GM12892 (cell line): ENCODE results near the gene NOP9.

Source experiments
- POLR2A ChIP-seq: IDR thresholded peaks from 2 replicates; pipeline ENCODE4 v1.6.1; 2011; ENCODE audit warnings: low read depth, low read length, control low read depth
- POLR2AphosphoS5 ChIP-seq: IDR thresholded peaks from 2 replicates; pipeline ENCODE4 v1.6.1; 2011; ENCODE audit warnings: low read depth, low read length, control low read depth
- TAF1 ChIP-seq: IDR thresholded peaks from 2 replicates; pipeline ENCODE4 v1.6.1; 2011; ENCODE audit warnings: low read depth, mild to moderate bottlenecking, control low read depth, low read length, borderline replicate concordance

DNA sequence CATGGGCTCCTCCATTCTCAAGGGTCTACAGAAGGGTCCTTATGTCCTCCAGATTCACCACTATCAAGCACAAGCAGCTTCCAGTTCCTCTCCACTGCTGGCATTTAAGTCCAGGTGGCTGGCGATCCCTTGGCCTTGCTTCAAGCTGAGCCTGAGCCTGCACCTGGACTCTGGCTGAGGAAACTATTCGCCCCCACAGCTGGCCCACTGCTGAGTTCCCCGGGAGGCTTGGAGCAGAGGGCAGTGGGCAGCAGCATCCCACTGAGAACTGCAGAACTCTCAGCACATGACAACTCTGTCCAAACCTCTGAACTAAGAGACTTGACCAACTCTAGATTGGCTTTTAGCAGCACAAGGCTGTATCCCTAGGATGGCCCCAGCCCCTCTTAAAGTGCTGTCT, 16.9 kb upstream of the NOP9 start:
- TF ChIP-seq POLR2A (no peak), POLR2AphosphoS5 (no peak), TAF1 (no peak)
